Esophagus muscularis mucosa (tissue), 3 donors: ENCODE measurements around the gene CCDC47.

ENCODE experiments used
- POLR2A ChIP-seq: fragments of 450-650 bp; IDR thresholded peaks from one replicate; pipeline ENCODE4 v1.6.1; 2017; ENCODE audit warnings: antibody characterized with exemption, moderate library complexity, mild to moderate bottlenecking, low read depth
- POLR2AphosphoS5 ChIP-seq, 2 donors: sonication (generic); formaldehyde crosslinking; IDR thresholded peaks; one replicate each; pipeline ENCODE4 v1.6.1; 2017; ENCODE audit warnings: antibody characterized with exemption in 2 of 2
- TF ChIP-seq, protein P1 (sequence below), 3 experiments: fragments of 200-600 bp in 2 of 3; fragments of 450-650 bp in 1 of 3; sonication (generic) in 2 of 3; IDR thresholded peaks; one replicate each; pipeline ENCODE4 v1.5.1; 2017 to 2019; ENCODE audit warnings: antibody characterized with exemption in 3 of 3, mild to moderate bottlenecking in 2 of 3, moderate library complexity in 1 of 3

GRCh38 chr17:63764716-63765115, 8.7 kb downstream of the CCDC47 start:
- no peak for TF ChIP-seq POLR2A
- TF ChIP-seq, protein P1, sequence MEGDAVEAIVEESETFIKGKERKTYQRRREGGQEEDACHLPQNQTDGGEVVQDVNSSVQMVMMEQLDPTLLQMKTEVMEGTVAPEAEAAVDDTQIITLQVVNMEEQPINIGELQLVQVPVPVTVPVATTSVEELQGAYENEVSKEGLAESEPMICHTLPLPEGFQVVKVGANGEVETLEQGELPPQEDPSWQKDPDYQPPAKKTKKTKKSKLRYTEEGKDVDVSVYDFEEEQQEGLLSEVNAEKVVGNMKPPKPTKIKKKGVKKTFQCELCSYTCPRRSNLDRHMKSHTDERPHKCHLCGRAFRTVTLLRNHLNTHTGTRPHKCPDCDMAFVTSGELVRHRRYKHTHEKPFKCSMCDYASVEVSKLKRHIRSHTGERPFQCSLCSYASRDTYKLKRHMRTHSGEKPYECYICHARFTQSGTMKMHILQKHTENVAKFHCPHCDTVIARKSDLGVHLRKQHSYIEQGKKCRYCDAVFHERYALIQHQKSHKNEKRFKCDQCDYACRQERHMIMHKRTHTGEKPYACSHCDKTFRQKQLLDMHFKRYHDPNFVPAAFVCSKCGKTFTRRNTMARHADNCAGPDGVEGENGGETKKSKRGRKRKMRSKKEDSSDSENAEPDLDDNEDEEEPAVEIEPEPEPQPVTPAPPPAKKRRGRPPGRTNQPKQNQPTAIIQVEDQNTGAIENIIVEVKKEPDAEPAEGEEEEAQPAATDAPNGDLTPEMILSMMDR (IDR thresholded peaks at IDR 0.05) = no peak
- no peak for TF ChIP-seq POLR2AphosphoS5 (IDR thresholded peaks at IDR 0.05)
